Upper lobe of right lung (tissue), 1 donor: Measurements from ENCODE around the gene PLSCR5. TPM values are rescaled to one million over a fixed set of nuclear protein-coding genes. Genes with fewer than 3 reads are reported as not detected.

Experiments used
- ATAC-seq: fragments of 200-7000 bp; cut with Tn5 transposase; one replicate; pipeline ENCODE4 v1.9.1; 2020; ENCODE audit warnings: mild to moderate bottlenecking, moderate library complexity
- DNase-seq: peaks from one replicate; pipeline ENCODE4 v3.0.0-alpha.2; 2020
- H3K27ac ChIP-seq: fragments of 200-600 bp; one replicate; pipeline ENCODE4 v1.8.0; 2022
- H3K27me3 ChIP-seq: fragments of 200-600 bp; one replicate; pipeline ENCODE4 v1.8.0; 2022; ENCODE audit warnings: mild to moderate bottlenecking
- H3K36me3 ChIP-seq: fragments of 200-600 bp; one replicate; pipeline ENCODE4 v1.8.0; 2022
- H3K4me1 ChIP-seq: fragments of 200-600 bp; one replicate; pipeline ENCODE4 v1.8.0; 2022
- H3K4me3 ChIP-seq: fragments of 200-600 bp; one replicate; pipeline ENCODE4 v1.8.0; 2022; ENCODE audit warnings: mild to moderate bottlenecking
- H3K9me3 ChIP-seq: fragments of 200-600 bp; one replicate; pipeline ENCODE4 v1.8.0; 2022
- CTCF ChIP-seq: fragments of 200-600 bp; IDR thresholded peaks from one replicate; pipeline ENCODE4 v1.8.0; 2022; ENCODE audit warnings: antibody characterized with exemption
- intact Hi-C: fragments of 100-400 bp; cut with DNase I; formaldehyde crosslinking; loops from one replicate; pipeline ENCODE4 v1.11.0; 2022
- total RNA-seq: library from RNA; stranded (reverse); fragmentation: NEBNext Ultra II Directional; extraction: Animal tissue kit (Norgen Biotek cat#: 25700); gene quantifications from one replicate; pipeline ENCODE4 v1.2.1, GENCODE V29; 2021
- donor health status: DM: no; HTN: yes; CAD: no; lungs with severe emphysema.

The PLSCR5 gene
- total RNA-seq, 1 donor from 2014 or later: not detected

DNA sequence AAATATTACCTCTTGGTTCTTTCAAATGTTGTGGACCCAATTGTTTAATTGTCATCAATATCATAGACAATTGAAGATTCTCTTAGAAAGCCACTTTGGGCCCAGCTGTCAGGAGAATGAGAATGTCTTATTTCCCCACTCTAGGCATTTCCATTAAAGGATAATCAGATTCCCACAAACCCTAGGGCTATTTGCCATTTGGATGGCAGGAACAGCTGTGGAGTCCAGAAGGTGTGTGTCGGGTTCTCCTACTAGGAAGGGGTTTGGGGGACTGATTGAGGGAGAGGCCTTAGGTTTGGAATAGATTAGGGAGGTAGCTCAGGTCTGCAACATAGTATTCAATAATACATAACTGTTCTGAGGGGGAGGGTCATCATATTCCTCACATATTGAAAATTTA lies 35.2 kb upstream of the PLSCR5 start:
- Histone ChIP-seq H3K27ac (no peak overlapping the region), H3K4me1 (no peaks in the 10 kb centered on the region), H3K27me3 (no peaks in the 10 kb centered on the region), H3K4me3 (no peak overlapping the region), H3K36me3 (no peaks in the 10 kb centered on the region), H3K9me3 (no peaks in the 10 kb centered on the region)
- DNase-seq (no peak), ATAC-seq (no peak)
- TF ChIP-seq CTCF: no peak
- intact Hi-C loops: no loop called here

- DNase-seq (no peak), ATAC-seq (no peak)
- Histone ChIP-seq H3K4me3 (no peak overlapping the region), H3K27me3 (no peaks in the 10 kb centered on the region), H3K27ac (no peak overlapping the region), H3K9me3 (no peaks in the 10 kb centered on the region), H3K4me1 (no peaks in the 10 kb centered on the region), H3K36me3 (no peaks in the 10 kb centered on the region)
- intact Hi-C loops: no loop called here
- peak; percentile 39 for TF ChIP-seq CTCF
Measured at GRCh38 chr3:146638718-146639117, 33.6 kb upstream of the PLSCR5 start.

DNA sequence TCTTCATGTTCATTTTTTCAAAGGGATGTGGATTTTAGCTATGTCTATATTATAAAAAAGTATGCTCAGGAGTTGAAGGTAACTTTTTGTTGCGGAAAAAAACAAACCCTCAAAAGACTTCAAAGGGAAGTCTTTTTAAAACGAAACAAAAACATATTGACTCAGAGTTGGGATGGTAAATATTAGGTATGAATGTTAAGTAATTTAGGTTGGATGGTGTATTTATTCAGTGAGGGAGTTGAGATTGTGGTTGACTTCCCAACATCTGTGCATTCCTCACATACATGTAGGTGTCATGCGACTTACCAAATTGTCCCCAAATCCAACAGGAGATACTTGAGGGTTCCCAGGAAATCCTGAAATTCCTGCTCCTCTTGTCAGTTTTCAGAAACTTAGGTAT lies 32.7 kb upstream of the PLSCR5 start:
- TF ChIP-seq CTCF: no peak
- Histone ChIP-seq H3K4me3 (no peak overlapping the region), H3K9me3 (no peaks in the 10 kb centered on the region), H3K36me3 (no peaks in the 10 kb centered on the region), H3K27ac (no peak overlapping the region), H3K4me1 (no peaks in the 10 kb centered on the region), H3K27me3 (no peaks in the 10 kb centered on the region)
- intact Hi-C loops: no loop called here
- no peak for ATAC-seq
- DNase-seq: no peak

DNA sequence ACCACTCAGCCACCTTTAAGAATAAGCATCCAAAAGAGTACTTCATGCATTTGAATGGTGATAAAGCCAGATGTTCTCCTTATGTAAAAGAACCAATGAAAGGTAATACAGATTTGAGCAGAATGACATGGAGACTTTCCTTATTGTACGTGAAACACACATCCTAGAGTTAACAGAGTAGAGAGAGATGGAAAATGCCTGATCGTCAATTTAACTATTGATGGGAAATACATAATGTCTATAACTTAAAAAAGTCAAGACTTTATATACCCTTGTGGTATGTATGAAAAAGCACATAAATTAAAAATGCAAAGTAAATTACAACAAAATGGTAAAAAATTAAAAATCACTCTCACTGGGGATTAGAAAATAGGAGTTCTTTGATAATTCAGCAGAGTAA lies 31.7 kb upstream of the PLSCR5 start:
- no peaks in the 10 kb centered on the region for H3K27me3 ChIP-seq
- TF ChIP-seq CTCF: no peak
- intact Hi-C loops: no loop called here

DNA sequence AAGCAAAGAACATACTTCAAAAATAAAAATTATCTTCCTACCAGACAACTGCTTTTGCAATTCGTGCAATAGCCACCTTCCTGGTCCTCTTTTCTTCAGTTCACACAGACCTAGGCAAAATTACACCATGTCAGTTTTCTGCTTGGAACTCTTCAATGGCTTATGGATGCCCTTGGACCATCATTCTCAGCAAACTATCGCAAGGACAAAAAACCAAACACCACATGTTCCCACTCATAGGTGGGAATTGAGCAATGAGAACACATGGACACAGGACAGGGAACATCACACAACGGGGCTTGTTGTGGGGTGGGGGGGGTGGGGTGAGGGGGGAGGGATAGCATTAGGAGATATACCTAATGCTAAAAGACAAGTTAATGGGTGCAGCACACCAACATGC lies 29.2 kb upstream of the PLSCR5 start:
- H3K36me3 ChIP-seq: no peaks in the 10 kb centered on the region
- H3K9me3 ChIP-seq: no peaks in the 10 kb centered on the region
- DNase-seq: no peak
- no peaks in the 10 kb centered on the region for H3K27me3 ChIP-seq
- no peak overlapping the region for H3K27ac ChIP-seq
- no peaks in the 10 kb centered on the region for H3K4me1 ChIP-seq
- ATAC-seq: no peak
- TF ChIP-seq CTCF: no peak
- intact Hi-C loops: no loop called here
- no peak overlapping the region for H3K4me3 ChIP-seq

More for the DNA sequence above, 31.7 kb upstream of the PLSCR5 start:
- ATAC-seq: no peak
- Histone ChIP-seq H3K36me3 (no peaks in the 10 kb centered on the region), H3K4me1 (no peaks in the 10 kb centered on the region), H3K27ac (no peak overlapping the region), H3K4me3 (no peak overlapping the region), H3K9me3 (no peaks in the 10 kb centered on the region)
- DNase-seq: no peak

DNA sequence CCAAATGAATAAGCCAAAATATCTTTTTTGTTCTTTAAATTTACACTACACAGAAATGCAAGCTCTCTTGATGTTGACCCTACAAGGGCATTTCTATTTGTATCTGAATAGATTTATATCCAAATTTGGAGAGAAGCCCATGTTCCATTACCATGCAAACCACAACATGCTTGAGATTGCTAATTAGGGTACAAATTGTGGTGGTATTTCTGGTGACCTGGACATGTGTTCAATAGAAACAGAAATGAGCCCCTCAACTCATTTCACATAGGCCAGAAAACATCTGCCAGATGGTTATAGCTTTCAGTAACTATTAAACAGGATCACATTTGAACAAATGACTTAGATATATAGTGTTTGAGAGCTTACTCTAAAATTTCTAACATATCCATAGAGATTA lies 23.5 kb upstream of the PLSCR5 start:
- Histone ChIP-seq H3K27ac (no peak overlapping the region), H3K27me3 (no peaks in the 10 kb centered on the region), H3K4me3 (no peak overlapping the region), H3K4me1 (no peaks in the 10 kb centered on the region), H3K9me3 (no peaks in the 10 kb centered on the region), H3K36me3 (no peaks in the 10 kb centered on the region)
- intact Hi-C loops: no loop called here
- ATAC-seq (no peak), DNase-seq (no peak)
- TF ChIP-seq CTCF: no peak
